Calu3 (cell line): Measurements from ENCODE around the gene AP3B2. TPM values are rescaled to one million over a fixed set of nuclear protein-coding genes. Genes with fewer than 3 reads are reported as not detected.
A peak's percentile ranks its signal among the peaks of the same experiment; 100 is the strongest.

Source experiments
- BruUV-seq: library from RNA; stranded (reverse); fragments of 400-500 nt; replicated peaks from 2 replicates; lab custom pipeline; 2021; lab: Mats Ljungman, UMichigan
- CTCF ChIA-PET: fragments of 300-600 bp; sonication (Branson Sonifier 250); formaldehyde crosslinking; loops from one replicate; lab custom pipeline; 2022; ENCODE audit warnings: antibody characterized with exemption; lab: Charles Lee
- DNase-seq: peaks from one replicate; pipeline ENCODE4 v3.0.0; 2022
- H3K27ac Mint-ChIP-seq: one replicate; pipeline ENCODE4 v1.8.0; 2022; ENCODE audit warnings: mixed read lengths; ENCODE audit not compliant: unreplicated experiment
- H3K27me3 Mint-ChIP-seq: one replicate; pipeline ENCODE4 v1.8.0; 2022; ENCODE audit warnings: mixed read lengths; ENCODE audit not compliant: unreplicated experiment
- H3K36me3 Mint-ChIP-seq: one replicate; pipeline ENCODE4 v1.8.0; 2022; ENCODE audit warnings: mild to moderate bottlenecking, moderate library complexity, mixed read lengths; ENCODE audit not compliant: insufficient read depth, unreplicated experiment
- H3K4me1 Mint-ChIP-seq: one replicate; pipeline ENCODE4 v1.8.0; 2022; ENCODE audit warnings: mild to moderate bottlenecking, low read depth, mixed read lengths; ENCODE audit not compliant: unreplicated experiment
- H3K4me3 Mint-ChIP-seq: one replicate; pipeline ENCODE4 v1.8.0; 2022; ENCODE audit warnings: mild to moderate bottlenecking, low read depth, moderate library complexity, mixed read lengths; ENCODE audit not compliant: unreplicated experiment
- H3K9me3 Mint-ChIP-seq: one replicate; pipeline ENCODE4 v1.8.0; 2022; ENCODE audit warnings: low read depth, mixed read lengths; ENCODE audit not compliant: unreplicated experiment
- CTCF ChIP-seq: fragments of 200-600 bp; IDR thresholded peaks from one replicate; pipeline ENCODE4 v1.8.0; 2022; ENCODE audit warnings: antibody characterized with exemption; ENCODE audit not compliant: unreplicated experiment
- intact Hi-C: fragments of 100-400 bp; cut with micrococcal nuclease; formaldehyde crosslinking; loops from one replicate; pipeline ENCODE4 v1.10.0; 2022; ENCODE audit not compliant: unreplicated experiment
- total RNA-seq: library from RNA; stranded (reverse); gene quantifications from 2 replicates; pipeline ENCODE4 v1.2.3, GENCODE V29; 2022

AP3B2 gene
- total RNA-seq, 1 experiment from 2014 or later: 24.7 TPM

- BruUV-seq: no TSS peak
- Mint-ChIP-seq H3K27ac (no peak overlapping the region), H3K9me3 (no peaks in the 10 kb centered on the region), H3K4me1 (no peaks in the 10 kb centered on the region), H3K27me3 (peaks cover 55% of the 10 kb centered on the region), H3K36me3 (no peaks in the 10 kb centered on the region), H3K4me3 (no peak overlapping the region)
- CTCF ChIA-PET: interaction anchor here (0.9 kb wide), 1 partner anchor 169 kb away, joined by 3 read pairs; no protein-coding TSS in a partner anchor
- DNase-seq: no peak
- TF ChIP-seq CTCF: no peak
- intact Hi-C loops: no loop called here
Observed at GRCh38 chr15:82664021-82664420, 45.7 kb downstream of the AP3B2 start.

- peak; percentile 58 for DNase-seq
- no peaks in the 10 kb centered on the region for H3K36me3 Mint-ChIP-seq
- H3K4me3 Mint-ChIP-seq: no peak overlapping the region
- BruUV-seq: no TSS peak
- no peaks in the 10 kb centered on the region for H3K9me3 Mint-ChIP-seq
- intact Hi-C loops: no loop called here
- TF ChIP-seq CTCF: no peak
- no peaks in the 10 kb centered on the region for H3K4me1 Mint-ChIP-seq
- CTCF ChIA-PET: no interaction called here
- peaks cover 59% of the 10 kb centered on the region for H3K27me3 Mint-ChIP-seq
- H3K27ac Mint-ChIP-seq: no peak overlapping the region
Observed at GRCh38 chr15:82663186-82663600, 46.5 kb downstream of the AP3B2 start.

GRCh38 chr15:82662641-82663040, 47.0 kb downstream of the AP3B2 start:
- no peak for TF ChIP-seq CTCF
- Mint-ChIP-seq H3K9me3 (no peaks in the 10 kb centered on the region), H3K4me1 (no peaks in the 10 kb centered on the region), H3K27me3 (peaks cover 59% of the 10 kb centered on the region), H3K36me3 (no peaks in the 10 kb centered on the region), H3K4me3 (no peak overlapping the region), H3K27ac (no peak overlapping the region)
- BruUV-seq: no TSS peak
- CTCF ChIA-PET: no interaction called here
- no peak for DNase-seq
- intact Hi-C loops: no loop called here

GRCh38 chr15:82660378-82660777, 49.3 kb downstream of the AP3B2 start:
- Mint-ChIP-seq H3K4me3 (no peak overlapping the region), H3K4me1 (no peaks in the 10 kb centered on the region), H3K36me3 (no peaks in the 10 kb centered on the region), H3K27me3 (peaks cover 71% of the 10 kb centered on the region), H3K9me3 (no peaks in the 10 kb centered on the region), H3K27ac (no peak overlapping the region)
- BruUV-seq: no TSS peak
- no peak for TF ChIP-seq CTCF
- CTCF ChIA-PET: no interaction called here
- no peak for DNase-seq
- intact Hi-C loops: no loop called here
